ENCODE data around the gene PHLDA3.
"Not testable (repeated sequence)": the region's sequence is repeated elsewhere in the genome, so short reads cannot be mapped to it uniquely, and the experiment has no call there.

DNA sequence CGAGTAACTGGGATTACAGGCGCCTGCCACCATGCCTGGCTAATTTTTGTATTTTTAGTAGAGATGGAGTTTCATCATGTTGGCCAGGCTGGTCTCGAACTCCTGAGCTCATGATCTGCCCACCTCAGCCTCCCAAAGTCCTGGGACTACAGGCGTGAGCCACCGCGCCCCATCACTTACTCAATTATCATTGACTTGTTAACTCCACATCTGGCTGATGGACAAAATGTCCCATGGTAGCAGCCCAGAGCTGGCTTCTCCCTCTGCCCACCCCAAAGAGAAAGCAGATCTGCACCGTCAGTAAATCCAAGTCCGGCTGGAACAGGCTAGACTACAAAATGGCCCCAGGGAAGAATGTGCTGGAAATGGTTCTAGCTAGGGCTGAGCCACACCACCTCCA lies 3.3 kb upstream of the PHLDA3 start:
- TF ChIP-seq, protein P1, sequence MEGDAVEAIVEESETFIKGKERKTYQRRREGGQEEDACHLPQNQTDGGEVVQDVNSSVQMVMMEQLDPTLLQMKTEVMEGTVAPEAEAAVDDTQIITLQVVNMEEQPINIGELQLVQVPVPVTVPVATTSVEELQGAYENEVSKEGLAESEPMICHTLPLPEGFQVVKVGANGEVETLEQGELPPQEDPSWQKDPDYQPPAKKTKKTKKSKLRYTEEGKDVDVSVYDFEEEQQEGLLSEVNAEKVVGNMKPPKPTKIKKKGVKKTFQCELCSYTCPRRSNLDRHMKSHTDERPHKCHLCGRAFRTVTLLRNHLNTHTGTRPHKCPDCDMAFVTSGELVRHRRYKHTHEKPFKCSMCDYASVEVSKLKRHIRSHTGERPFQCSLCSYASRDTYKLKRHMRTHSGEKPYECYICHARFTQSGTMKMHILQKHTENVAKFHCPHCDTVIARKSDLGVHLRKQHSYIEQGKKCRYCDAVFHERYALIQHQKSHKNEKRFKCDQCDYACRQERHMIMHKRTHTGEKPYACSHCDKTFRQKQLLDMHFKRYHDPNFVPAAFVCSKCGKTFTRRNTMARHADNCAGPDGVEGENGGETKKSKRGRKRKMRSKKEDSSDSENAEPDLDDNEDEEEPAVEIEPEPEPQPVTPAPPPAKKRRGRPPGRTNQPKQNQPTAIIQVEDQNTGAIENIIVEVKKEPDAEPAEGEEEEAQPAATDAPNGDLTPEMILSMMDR (conservative IDR thresholded peaks at IDR 0.05 in 1 of 2, IDR thresholded peaks at IDR 0.05 in 1 of 2; ENCODE audit: low read depth in 1 of 2, low read length in 2 of 2): not testable (repeated sequence)
- not testable (repeated sequence) for TF ChIP-seq EZH2 (IDR thresholded peaks at IDR 0.05; ENCODE audit: low read length, missing control alignments)

All from fibroblast of lung (primary cell).